Endothelial cell of umbilical vein (primary cell): ENCODE measurements around the gene MED29. TPM values are rescaled to one million over a fixed set of nuclear protein-coding genes. Genes with fewer than 3 reads are reported as not detected.

ENCODE experiments used
- BruUV-seq: library from RNA; stranded (reverse); fragments of 400-500 nt; replicated peaks from 2 replicates; lab custom pipeline; 2021; lab: Mats Ljungman, UMichigan
- CTCF ChIA-PET: fragments of 300-600, 350-600 bp; sonication (Branson Sonifier 250); formaldehyde crosslinking; loops from one replicate; lab custom pipeline; 2021; ENCODE audit warnings: antibody characterized with exemption, inconsistent platforms; lab: Charles Lee
- POLR2A ChIA-PET: fragments of 300-600, 350-600 bp; sonication (Branson Sonifier 250); formaldehyde crosslinking; loops from one replicate; lab custom pipeline; 2021; ENCODE audit warnings: antibody characterized with exemption, inconsistent platforms; lab: Charles Lee
- DNase-seq: peaks from one replicate; pipeline ENCODE4 v3.0.0-alpha.2; 2011; ENCODE audit warnings: low read depth, low spot score
- FAIRE-seq: peaks from 2 replicates; lab custom pipeline; 2011; peaks lifted over from hg19 to GRCh38; lab: Jason Lieb, UNC
- H2AFZ ChIP-seq: 2 replicates; pipeline ENCODE4 v1.6.0; 2012; ENCODE audit warnings: low read depth, low read length, control low read depth, inconsistent platforms
- H3K27ac ChIP-seq: 2 replicates; pipeline ENCODE4 v1.5.1; 2011; ENCODE audit warnings: low read depth, mild to moderate bottlenecking, control low read depth, low read length, moderate library complexity; ENCODE audit not compliant: insufficient read depth
- H3K27me3 ChIP-seq, 2 experiments: 2 replicates each; pipeline versions ENCODE4 v1.6.0 to v1.6.1; 2011; ENCODE audit warnings: low read length in 2 of 2, mixed read lengths in 1 of 2; ENCODE audit not compliant: control insufficient read depth in 2 of 2, insufficient read depth in 2 of 2
- H3K36me3 ChIP-seq, 2 experiments: 2 replicates in 1 of 2; 3 replicates in 1 of 2; pipeline ENCODE4 v1.5.1; 2011; ENCODE audit warnings: low read length in 2 of 2, mild to moderate bottlenecking in 1 of 2, moderate library complexity in 1 of 2; ENCODE audit not compliant: control insufficient read depth in 2 of 2, insufficient read depth in 2 of 2; ENCODE audit errors: extremely low read depth in 1 of 2
- H3K4me1 ChIP-seq: 3 replicates; pipeline ENCODE4 v1.5.1; 2011; ENCODE audit warnings: mild to moderate bottlenecking, low read length; ENCODE audit not compliant: control insufficient read depth, insufficient read depth; ENCODE audit errors: extremely low read depth
- H3K4me2 ChIP-seq: 2 replicates; pipeline ENCODE4 v1.6.1; 2011; ENCODE audit warnings: low read length, control low read depth, mixed read lengths; ENCODE audit not compliant: insufficient read depth
- H3K4me3 ChIP-seq, 3 experiments: fragments of 200-600 bp in 1 of 3; sonication (generic), shearing (Covaris generic) in 1 of 3; replicated peaks in 1 of 3; 2 replicates each; pipeline ENCODE4 v1.5.1; 2011 to 2016; ENCODE audit warnings: control low read depth in 3 of 3, low read length in 3 of 3, mild to moderate bottlenecking in 2 of 3, inconsistent platforms in 1 of 3, low read depth in 1 of 3, moderate library complexity in 1 of 3; ENCODE audit not compliant: insufficient read depth in 1 of 3
- H3K79me2 ChIP-seq: 2 replicates; pipeline ENCODE4 v1.6.0; 2012; ENCODE audit warnings: low read length, inconsistent platforms; ENCODE audit not compliant: control insufficient read depth, insufficient read depth
- H3K9ac ChIP-seq: replicated peaks from 2 replicates; pipeline ENCODE3; 2011; ENCODE audit warnings: low read length, control low read depth; ENCODE audit not compliant: insufficient read depth; ENCODE audit errors: extremely low read depth
- H3K9me1 ChIP-seq: replicated peaks from 3 replicates; pipeline ENCODE4 v1.6.0; 2011; ENCODE audit warnings: mild to moderate bottlenecking, low read length; ENCODE audit not compliant: control insufficient read depth, insufficient read depth; ENCODE audit errors: extremely low read depth
- H3K9me3 ChIP-seq: replicated peaks from 2 replicates; pipeline ENCODE4 v1.5.1; 2012; ENCODE audit warnings: low read length, inconsistent platforms; ENCODE audit not compliant: control insufficient read depth, insufficient read depth
- H4K20me1 ChIP-seq: replicated peaks from 2 replicates; pipeline ENCODE3; 2011; ENCODE audit warnings: mild to moderate bottlenecking, low read length; ENCODE audit not compliant: control insufficient read depth, insufficient read depth; ENCODE audit errors: extremely low read depth
- FOS ChIP-seq: IDR thresholded peaks from 2 replicates; pipeline ENCODE4 v1.6.1; 2011; ENCODE audit warnings: mild to moderate bottlenecking, low read length, moderate library complexity, borderline replicate concordance; ENCODE audit not compliant: insufficient read depth
- GATA2 ChIP-seq: IDR thresholded peaks from 2 replicates; pipeline ENCODE4 v1.7.0; 2011; ENCODE audit warnings: low read depth, mild to moderate bottlenecking, moderate library complexity, mixed read lengths, low read length; ENCODE audit not compliant: insufficient read length, insufficient read depth
- POLR2AphosphoS5 ChIP-seq: IDR thresholded peaks from 2 replicates; pipeline ENCODE4 v1.6.1; 2012; ENCODE audit warnings: low read depth, mild to moderate bottlenecking, control low read depth, low read length, moderate library complexity; ENCODE audit not compliant: insufficient read depth
- dilution Hi-C: fragments of 300-500 bp; cut with MboI; formaldehyde crosslinking; loops from one replicate; pipeline ENCODE4 v1.15.0; 2019; ENCODE audit warnings: low sequenced_read_pairs; ENCODE audit not compliant: extremely low pct_ligation_motif_present
- intact Hi-C: fragments of 100-400 bp; cut with micrococcal nuclease; formaldehyde crosslinking; loops from one replicate; pipeline ENCODE4 v1.10.0; 2022
- polyA plus RNA-seq, 4 experiments: library from polyadenylated mRNA; depleted of rRNA in 3 of 4; stranded (reverse) in 3 of 4; unstranded in 1 of 4; fragments of >200 nt; gene quantifications; 2 replicates each; pipeline versions ENCODE4 v1.2.1 to v1.2.3, GENCODE V29; 2011 to 2012; ENCODE audit warnings: missing spikeins in 1 of 4
- total RNA-seq: library from RNA; stranded (reverse); gene quantifications from 2 replicates; pipeline ENCODE4 v1.2.3, GENCODE V29; 2021
- TF ChIP-seq, protein P1 (sequence below), 2 donors: IDR thresholded peaks; 1 replicate in 1 of 2; 2 replicates in 1 of 2; pipeline ENCODE4 v1.5.1; 2011; ENCODE audit warnings: low read length in 2 of 2, mild to moderate bottlenecking in 2 of 2, moderate library complexity in 2 of 2, control low read depth in 1 of 2, inconsistent platforms in 1 of 2, low read depth in 1 of 2; ENCODE audit not compliant: insufficient read depth in 1 of 2; ENCODE audit errors: extremely low read depth in 1 of 2
- TF ChIP-seq, protein P2 (sequence below): IDR thresholded peaks from 2 replicates; pipeline ENCODE4 v1.6.1; 2011; ENCODE audit not compliant: insufficient read depth, insufficient read length

MED29 gene
- total and polyA plus RNA-seq, 2 donors (not counting 3 experiments of a cell fraction or from before 2014, with no cell fraction given) = 25.5 to 50.4 TPM

DNA sequence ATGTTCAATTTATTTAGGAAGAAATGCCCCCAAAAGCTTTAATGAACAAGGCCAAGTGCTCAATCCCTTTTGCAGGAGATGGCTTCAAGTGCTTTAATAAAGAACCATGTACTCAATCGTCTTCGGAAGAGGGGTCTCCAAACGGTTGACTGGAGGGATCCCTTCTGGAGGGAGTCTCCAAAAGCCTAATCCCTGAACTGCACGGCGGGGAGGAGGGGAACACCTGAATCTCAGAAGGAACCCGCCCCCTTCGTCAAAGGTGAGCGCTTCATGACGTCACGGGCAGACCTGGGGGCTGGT is 777 bp upstream of the MED29 start:
- Histone ChIP-seq H3K27ac (peak overlapping the region; percentile 83), H3K9ac (peak overlapping the region; percentile 89), H3K36me3 (peaks cover 7 to 35% of the 10 kb centered on the region in 2 experiments), H3K79me2 (peaks cover 11% of the 10 kb centered on the region), H3K4me3 (peak overlapping the region; percentile 31 to 84 (median 83)), H2AFZ (peak overlapping the region; percentile 39), H3K27me3 (no peaks in the 10 kb centered on the region), H3K4me2 (peak overlapping the region; percentile 86), H3K9me3 (no peaks in the 10 kb centered on the region), H4K20me1 (no peaks in the 10 kb centered on the region), H3K9me1 (no peaks in the 10 kb centered on the region), H3K4me1 (peaks cover 9% of the 10 kb centered on the region)
- TSS peak; percentile 61 for BruUV-seq
- ChIA-PET POLR2A (interaction anchor here (1.2 to 1.4 kb wide), 5 partner anchors 10 to 45 kb away, joined by 3 to 11 read pairs (median 3); partner anchors contain the start of gene RPS16), CTCF (interaction anchor here (1.8 to 2.0 kb wide), 4 partner anchors 13 to 268 kb away, joined by 6 to 11 read pairs (median 7); partner anchors contain the start of gene PLEKHG2)
- DNase-seq (no peak), FAIRE-seq (peak; percentile 48)
- intact Hi-C loops = loop anchor here (5.0 kb wide), 1 partner anchor 263 kb away; the partner anchor contains the start of gene PAK4
- dilution Hi-C loops = no loop called here
- TF ChIP-seq GATA2 = no peak
- no peak for TF ChIP-seq POLR2AphosphoS5
- TF ChIP-seq FOS = no peak

DNA sequence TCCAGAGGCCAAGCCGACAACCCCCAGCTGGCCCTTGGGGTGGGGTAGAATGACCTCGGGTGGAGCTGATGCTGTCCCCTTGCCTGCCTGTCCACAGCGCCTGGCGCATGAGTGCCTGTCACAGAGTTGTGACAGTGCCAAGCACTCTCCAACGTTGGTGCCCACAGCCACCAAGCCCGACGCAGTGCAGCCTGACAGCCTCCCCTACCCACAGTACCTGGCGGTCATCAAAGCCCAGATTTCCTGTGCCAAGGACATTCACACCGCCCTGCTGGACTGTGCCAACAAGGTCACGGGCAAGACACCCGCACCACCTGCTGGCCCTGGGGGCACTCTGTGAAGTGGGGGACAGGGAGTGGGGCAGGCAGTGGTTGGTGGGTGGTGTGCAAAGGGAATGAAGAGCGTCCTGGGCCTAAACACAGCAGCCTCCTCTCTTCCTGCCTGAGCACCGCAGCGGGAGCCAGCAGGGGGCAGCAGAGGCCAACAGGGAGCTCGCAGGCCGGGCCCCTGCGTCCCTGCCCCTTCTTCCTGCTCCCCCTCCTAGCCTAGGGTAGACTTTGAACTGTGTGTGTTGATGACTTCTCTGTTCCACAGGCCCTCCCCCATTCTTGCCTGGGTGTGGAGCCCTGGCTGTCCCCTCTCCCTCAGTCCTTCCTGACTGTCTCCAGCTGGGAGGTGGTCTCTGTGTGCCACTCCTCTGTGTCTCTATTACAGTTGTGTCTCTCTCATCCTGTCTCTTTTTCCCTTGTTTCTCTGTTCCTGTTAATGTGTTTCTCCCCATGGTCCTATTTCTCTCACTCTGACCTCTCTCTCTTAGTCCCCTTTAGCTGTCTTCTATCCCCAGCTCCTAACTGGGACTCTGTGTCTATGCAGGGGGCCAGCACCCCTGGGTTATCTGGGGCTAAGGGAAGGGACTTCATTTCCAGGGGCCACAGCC is 6.5 kb downstream of the MED29 start:
- ChIA-PET POLR2A (interaction anchor here (1.0 to 1.2 kb wide), 2 partner anchors 9 to 14 kb away, joined by 8 to 10 read pairs; partner anchors contain the start of gene ZFP36), CTCF (interaction anchor here (0.5 to 4.5 kb wide), 20 partner anchors 10 to 464 kb away, joined by 3 to 147 read pairs (median 3); partner anchors contain the start of genes EID2B, PLEKHG2, RPS16 and SAMD4B)
- Histone ChIP-seq H2AFZ (no peak overlapping the region), H3K4me1 (peaks cover 8% of the 10 kb centered on the region), H3K9me1 (no peaks in the 10 kb centered on the region), H3K9ac (no peak overlapping the region), H3K9me3 (no peaks in the 10 kb centered on the region), H3K27me3 (no peaks in the 10 kb centered on the region), H3K4me3 (no peak overlapping the region), H3K27ac (peak overlapping the region; percentile 30), H3K4me2 (no peak overlapping the region), H3K79me2 (no peaks in the 10 kb centered on the region), H4K20me1 (no peaks in the 10 kb centered on the region), H3K36me3 (peaks cover 0 to 15% of the 10 kb centered on the region in 2 experiments)
- peak; percentile 56 for TF ChIP-seq POLR2AphosphoS5
- TF ChIP-seq, protein P1, sequence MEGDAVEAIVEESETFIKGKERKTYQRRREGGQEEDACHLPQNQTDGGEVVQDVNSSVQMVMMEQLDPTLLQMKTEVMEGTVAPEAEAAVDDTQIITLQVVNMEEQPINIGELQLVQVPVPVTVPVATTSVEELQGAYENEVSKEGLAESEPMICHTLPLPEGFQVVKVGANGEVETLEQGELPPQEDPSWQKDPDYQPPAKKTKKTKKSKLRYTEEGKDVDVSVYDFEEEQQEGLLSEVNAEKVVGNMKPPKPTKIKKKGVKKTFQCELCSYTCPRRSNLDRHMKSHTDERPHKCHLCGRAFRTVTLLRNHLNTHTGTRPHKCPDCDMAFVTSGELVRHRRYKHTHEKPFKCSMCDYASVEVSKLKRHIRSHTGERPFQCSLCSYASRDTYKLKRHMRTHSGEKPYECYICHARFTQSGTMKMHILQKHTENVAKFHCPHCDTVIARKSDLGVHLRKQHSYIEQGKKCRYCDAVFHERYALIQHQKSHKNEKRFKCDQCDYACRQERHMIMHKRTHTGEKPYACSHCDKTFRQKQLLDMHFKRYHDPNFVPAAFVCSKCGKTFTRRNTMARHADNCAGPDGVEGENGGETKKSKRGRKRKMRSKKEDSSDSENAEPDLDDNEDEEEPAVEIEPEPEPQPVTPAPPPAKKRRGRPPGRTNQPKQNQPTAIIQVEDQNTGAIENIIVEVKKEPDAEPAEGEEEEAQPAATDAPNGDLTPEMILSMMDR (IDR thresholded peaks at IDR 0.05; ENCODE audit: extremely low read depth in 1 of 2, insufficient read depth in 1 of 2, low read depth in 1 of 2, low read length in 2 of 2) = peak; percentile 96 to 99
- no peak for TF ChIP-seq FOS
- TF ChIP-seq, protein P2, sequence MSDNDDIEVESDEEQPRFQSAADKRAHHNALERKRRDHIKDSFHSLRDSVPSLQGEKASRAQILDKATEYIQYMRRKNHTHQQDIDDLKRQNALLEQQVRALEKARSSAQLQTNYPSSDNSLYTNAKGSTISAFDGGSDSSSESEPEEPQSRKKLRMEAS = no peak
- dilution Hi-C loops (no loop called here), intact Hi-C loops (loop anchor here (1.0 kb wide), 2 partner anchors 15 to 135 kb away; partner anchors contain the start of genes EID2B and PLEKHG2)
- no TSS peak for BruUV-seq
- peak; percentile 79 for DNase-seq
- FAIRE-seq = peak; percentile 94
